IMR-90 (cell line): ENCODE results near the gene NEDD4L.

Experiments used
- BHLHE40 ChIP-seq: fragments of 150-350 bp; IDR thresholded peaks from 2 replicates; pipeline ENCODE4 v1.6.1; 2016; ENCODE audit warnings: mild to moderate bottlenecking, low read depth, low read length
- MAZ ChIP-seq: IDR thresholded peaks from 2 replicates; pipeline ENCODE4 v1.6.1; 2012; ENCODE audit warnings: low read depth, mild to moderate bottlenecking, low read length, improper control_type of control experiment, moderate library complexity, borderline replicate concordance
- MXI1 ChIP-seq: IDR thresholded peaks from 2 replicates; pipeline ENCODE4 v1.6.1; 2012; ENCODE audit warnings: low read depth, mild to moderate bottlenecking, low read length, moderate library complexity, borderline replicate concordance
- POLR2A ChIP-seq: IDR thresholded peaks from 2 replicates; pipeline ENCODE4 v1.6.1; 2012; ENCODE audit warnings: mild to moderate bottlenecking, low read depth, low read length
- RCOR1 ChIP-seq: IDR thresholded peaks from 2 replicates; pipeline ENCODE4 v1.6.1; 2012; ENCODE audit warnings: mild to moderate bottlenecking, low read length, improper control_type of control experiment; ENCODE audit not compliant: insufficient replicate concordance
- TF ChIP-seq, protein P1 (sequence below): conservative IDR thresholded peaks from 2 replicates; pipeline ENCODE4 v1.5.1; 2012; ENCODE audit warnings: mild to moderate bottlenecking, low read depth, low read length, improper control_type of control experiment
- TF ChIP-seq, protein P2 (sequence below): fragments of 150-350 bp; IDR thresholded peaks from 2 replicates; pipeline ENCODE4 v1.6.1; 2017; ENCODE audit warnings: mild to moderate bottlenecking, antibody characterized with exemption, low read length, low read depth

DNA sequence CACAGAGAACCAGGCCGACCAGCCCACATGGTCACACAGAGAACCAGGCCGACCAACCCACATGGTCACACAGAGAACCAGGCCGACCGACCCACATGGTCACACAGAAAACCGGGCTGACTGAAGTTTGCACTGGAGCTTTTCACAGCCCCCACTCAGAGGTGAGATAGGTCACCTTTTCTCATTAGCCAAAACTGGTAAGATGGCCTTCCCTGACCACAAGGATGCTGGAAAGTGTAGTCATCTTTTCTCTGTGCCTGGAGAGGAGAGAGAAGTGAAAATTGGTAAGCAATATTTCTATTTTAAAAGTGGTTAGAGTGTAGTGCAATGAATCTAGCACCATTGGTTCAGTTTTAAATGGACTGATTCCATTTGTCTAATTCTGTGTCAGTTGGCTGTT, 247.1 kb downstream of the NEDD4L start:
- TF ChIP-seq, protein P1, sequence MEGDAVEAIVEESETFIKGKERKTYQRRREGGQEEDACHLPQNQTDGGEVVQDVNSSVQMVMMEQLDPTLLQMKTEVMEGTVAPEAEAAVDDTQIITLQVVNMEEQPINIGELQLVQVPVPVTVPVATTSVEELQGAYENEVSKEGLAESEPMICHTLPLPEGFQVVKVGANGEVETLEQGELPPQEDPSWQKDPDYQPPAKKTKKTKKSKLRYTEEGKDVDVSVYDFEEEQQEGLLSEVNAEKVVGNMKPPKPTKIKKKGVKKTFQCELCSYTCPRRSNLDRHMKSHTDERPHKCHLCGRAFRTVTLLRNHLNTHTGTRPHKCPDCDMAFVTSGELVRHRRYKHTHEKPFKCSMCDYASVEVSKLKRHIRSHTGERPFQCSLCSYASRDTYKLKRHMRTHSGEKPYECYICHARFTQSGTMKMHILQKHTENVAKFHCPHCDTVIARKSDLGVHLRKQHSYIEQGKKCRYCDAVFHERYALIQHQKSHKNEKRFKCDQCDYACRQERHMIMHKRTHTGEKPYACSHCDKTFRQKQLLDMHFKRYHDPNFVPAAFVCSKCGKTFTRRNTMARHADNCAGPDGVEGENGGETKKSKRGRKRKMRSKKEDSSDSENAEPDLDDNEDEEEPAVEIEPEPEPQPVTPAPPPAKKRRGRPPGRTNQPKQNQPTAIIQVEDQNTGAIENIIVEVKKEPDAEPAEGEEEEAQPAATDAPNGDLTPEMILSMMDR = no peak
- TF ChIP-seq, protein P2, sequence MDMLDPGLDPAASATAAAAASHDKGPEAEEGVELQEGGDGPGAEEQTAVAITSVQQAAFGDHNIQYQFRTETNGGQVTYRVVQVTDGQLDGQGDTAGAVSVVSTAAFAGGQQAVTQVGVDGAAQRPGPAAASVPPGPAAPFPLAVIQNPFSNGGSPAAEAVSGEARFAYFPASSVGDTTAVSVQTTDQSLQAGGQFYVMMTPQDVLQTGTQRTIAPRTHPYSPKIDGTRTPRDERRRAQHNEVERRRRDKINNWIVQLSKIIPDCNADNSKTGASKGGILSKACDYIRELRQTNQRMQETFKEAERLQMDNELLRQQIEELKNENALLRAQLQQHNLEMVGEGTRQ = no peak
- TF ChIP-seq MAZ (no peak), POLR2A (no peak), RCOR1 (no peak), BHLHE40 (no peak), MXI1 (no peak)
